GM12892 (cell line): ENCODE data around the gene SPATA33.

Experiments
- DNase-seq: peaks from one replicate; pipeline ENCODE4 v3.0.0; 2011; ENCODE audit not compliant: insufficient read length
- FAIRE-seq: peaks from 2 replicates; lab custom pipeline; 2011; peaks lifted over from hg19 to GRCh38; lab: Jason Lieb, UNC
- POLR2A ChIP-seq: IDR thresholded peaks from 2 replicates; pipeline ENCODE4 v1.6.1; 2011; ENCODE audit warnings: low read depth, low read length, control low read depth
- POLR2AphosphoS5 ChIP-seq: IDR thresholded peaks from 2 replicates; pipeline ENCODE4 v1.6.1; 2011; ENCODE audit warnings: low read depth, low read length, control low read depth
- TAF1 ChIP-seq: IDR thresholded peaks from 2 replicates; pipeline ENCODE4 v1.6.1; 2011; ENCODE audit warnings: low read depth, mild to moderate bottlenecking, control low read depth, low read length, borderline replicate concordance

Gene SPATA33

GRCh38 chr16:89716493-89716892 lies 58.9 kb downstream of the SPATA33 start:
- FAIRE-seq: no peak
- DNase-seq: no peak
- TF ChIP-seq POLR2A: no peak
- no peak for TF ChIP-seq POLR2AphosphoS5
- TF ChIP-seq TAF1: no peak

- FAIRE-seq (no peak), DNase-seq (no peak)
- TF ChIP-seq TAF1 (no peak), POLR2AphosphoS5 (no peak), POLR2A (no peak)
Measured at GRCh38 chr16:89716916-89717687, 59.5 kb downstream of the SPATA33 start.

GRCh38 chr16:89717688-89718505 lies 60.3 kb downstream of the SPATA33 start:
- DNase-seq (no peak), FAIRE-seq (no peak)
- no peak for TF ChIP-seq TAF1
- no peak for TF ChIP-seq POLR2AphosphoS5
- TF ChIP-seq POLR2A: no peak
